Mucosa of stomach (tissue), 1 donor: ENCODE results near the gene ARHGAP15.

Source experiments
- H3K27me3 ChIP-seq: one replicate; pipeline ENCODE4 v1.7.0; 2013; ENCODE audit warnings: mild to moderate bottlenecking, low read length; ENCODE audit not compliant: control insufficient read depth, insufficient read depth
- H3K36me3 ChIP-seq: one replicate; pipeline ENCODE4 v1.7.0; 2013; ENCODE audit warnings: low read length; ENCODE audit not compliant: control insufficient read depth, insufficient read depth
- H3K4me1 ChIP-seq: one replicate; pipeline ENCODE4 v1.7.0; 2013; ENCODE audit warnings: mild to moderate bottlenecking, low read length; ENCODE audit not compliant: control insufficient read depth, insufficient read depth
- H3K4me3 ChIP-seq: one replicate; pipeline ENCODE4 v1.7.0; 2013; ENCODE audit warnings: low read length
- H3K9ac ChIP-seq: one replicate; pipeline ENCODE4 v1.7.0; 2013; ENCODE audit warnings: mild to moderate bottlenecking, low read length, moderate library complexity
- H3K9me3 ChIP-seq: one replicate; pipeline ENCODE4 v1.7.0; 2013; ENCODE audit warnings: mild to moderate bottlenecking, low read length, moderate library complexity; ENCODE audit not compliant: control insufficient read depth
- donor health status: Pancreatic carcinoma.

ARHGAP15 gene

DNA sequence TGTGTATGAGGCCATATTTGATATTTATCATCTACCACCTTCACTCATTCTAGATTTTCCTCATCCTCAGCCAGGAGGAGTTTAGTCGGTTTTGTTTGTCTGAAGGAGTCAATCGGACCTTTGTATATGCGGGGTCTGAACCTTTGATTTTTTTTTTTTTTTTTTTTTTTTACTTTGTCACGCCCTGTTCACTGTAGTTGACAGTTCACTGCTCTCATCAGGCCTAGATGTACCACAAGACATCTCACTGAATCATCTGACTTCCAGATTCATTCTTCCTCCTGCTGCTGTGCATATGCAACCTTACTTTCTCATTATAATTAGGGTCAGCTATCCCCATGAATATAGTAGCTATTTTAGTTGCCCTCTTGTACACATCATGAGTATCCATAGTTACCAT, 133.2 kb downstream of the ARHGAP15 start:
- H3K9me3 ChIP-seq, result no peaks in the 10 kb centered on the region
- no peaks in the 10 kb centered on the region for H3K27me3 ChIP-seq
- H3K36me3 ChIP-seq, result no peaks in the 10 kb centered on the region
- no peaks in the 10 kb centered on the region for H3K4me1 ChIP-seq
- no peak overlapping the region for H3K9ac ChIP-seq
- H3K4me3 ChIP-seq, result no peak overlapping the region

DNA sequence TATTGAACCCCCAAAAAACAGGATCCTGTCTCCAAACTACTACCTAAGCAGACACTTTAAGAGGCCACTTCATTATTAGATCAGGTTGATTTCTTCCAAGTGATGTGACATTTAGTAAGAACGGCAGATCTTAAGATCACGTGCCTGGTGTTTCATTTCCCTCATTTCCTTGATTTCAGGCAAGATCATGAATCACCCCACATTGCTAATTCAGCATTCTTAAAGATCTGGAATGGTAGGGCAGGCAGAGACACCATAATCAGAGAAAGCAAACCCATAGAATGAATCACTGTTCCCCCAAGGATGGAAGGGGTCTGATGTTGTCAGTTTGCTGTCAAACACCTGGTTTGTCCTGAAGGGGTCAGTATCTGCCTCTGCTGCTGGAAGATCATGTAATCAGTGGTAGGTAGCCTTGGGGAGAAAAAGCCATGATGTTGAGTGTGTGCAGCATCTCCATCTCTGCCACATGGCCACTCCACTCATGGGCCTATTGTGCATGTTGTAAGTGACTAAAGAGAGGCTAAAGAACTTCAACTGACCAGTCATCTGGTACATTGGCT, 133.9 kb downstream of the ARHGAP15 start:
- Histone ChIP-seq H3K9me3 (no peaks in the 10 kb centered on the region), H3K4me3 (no peak overlapping the region), H3K27me3 (no peaks in the 10 kb centered on the region), H3K36me3 (no peaks in the 10 kb centered on the region), H3K4me1 (no peaks in the 10 kb centered on the region), H3K9ac (no peak overlapping the region)

DNA sequence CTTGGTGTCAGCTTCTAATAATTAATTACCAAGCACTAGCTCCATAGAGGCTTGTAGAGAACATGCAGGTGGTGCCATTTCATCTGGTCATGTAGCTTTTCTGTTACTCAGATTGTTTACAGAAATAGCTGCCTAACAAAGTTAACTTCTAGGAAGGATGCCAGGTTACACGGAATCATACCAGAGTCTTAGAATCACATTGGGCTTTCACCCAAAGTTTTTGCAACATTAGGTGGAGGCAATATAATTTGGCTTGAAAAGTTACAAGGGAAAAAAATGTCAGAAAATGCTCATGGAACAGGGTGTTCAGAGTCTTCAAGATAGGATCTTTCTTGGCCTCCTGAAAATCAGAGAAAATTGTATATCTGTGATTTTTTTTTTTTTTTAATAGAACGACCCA, 135.6 kb downstream of the ARHGAP15 start:
- no peaks in the 10 kb centered on the region for H3K36me3 ChIP-seq
- no peaks in the 10 kb centered on the region for H3K9me3 ChIP-seq
- H3K27me3 ChIP-seq, result no peaks in the 10 kb centered on the region
- no peak overlapping the region for H3K4me3 ChIP-seq
- no peaks in the 10 kb centered on the region for H3K4me1 ChIP-seq
- H3K9ac ChIP-seq, result no peak overlapping the region

DNA sequence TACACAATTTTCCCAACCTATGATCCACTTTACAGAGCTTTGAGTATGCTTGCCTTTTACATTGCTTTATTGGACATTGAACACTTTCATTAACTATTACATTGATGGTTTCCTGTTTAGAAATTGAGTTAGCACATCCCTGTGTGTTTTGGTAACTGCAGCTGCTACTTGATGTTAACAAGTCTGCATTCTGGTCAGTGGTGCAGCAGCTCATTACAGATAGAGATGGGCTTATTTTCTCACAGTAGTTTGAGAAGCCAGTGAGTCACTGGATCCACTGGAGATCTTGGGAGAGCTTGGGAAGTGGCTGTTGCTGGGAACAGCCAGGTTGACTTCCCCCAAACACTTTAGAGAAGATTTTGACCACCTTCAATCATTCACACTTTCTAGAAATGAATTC, 150.5 kb downstream of the ARHGAP15 start:
- Histone ChIP-seq H3K4me1 (no peaks in the 10 kb centered on the region), H3K27me3 (no peaks in the 10 kb centered on the region), H3K36me3 (no peaks in the 10 kb centered on the region), H3K9me3 (no peaks in the 10 kb centered on the region), H3K9ac (no peak overlapping the region), H3K4me3 (no peak overlapping the region)

DNA sequence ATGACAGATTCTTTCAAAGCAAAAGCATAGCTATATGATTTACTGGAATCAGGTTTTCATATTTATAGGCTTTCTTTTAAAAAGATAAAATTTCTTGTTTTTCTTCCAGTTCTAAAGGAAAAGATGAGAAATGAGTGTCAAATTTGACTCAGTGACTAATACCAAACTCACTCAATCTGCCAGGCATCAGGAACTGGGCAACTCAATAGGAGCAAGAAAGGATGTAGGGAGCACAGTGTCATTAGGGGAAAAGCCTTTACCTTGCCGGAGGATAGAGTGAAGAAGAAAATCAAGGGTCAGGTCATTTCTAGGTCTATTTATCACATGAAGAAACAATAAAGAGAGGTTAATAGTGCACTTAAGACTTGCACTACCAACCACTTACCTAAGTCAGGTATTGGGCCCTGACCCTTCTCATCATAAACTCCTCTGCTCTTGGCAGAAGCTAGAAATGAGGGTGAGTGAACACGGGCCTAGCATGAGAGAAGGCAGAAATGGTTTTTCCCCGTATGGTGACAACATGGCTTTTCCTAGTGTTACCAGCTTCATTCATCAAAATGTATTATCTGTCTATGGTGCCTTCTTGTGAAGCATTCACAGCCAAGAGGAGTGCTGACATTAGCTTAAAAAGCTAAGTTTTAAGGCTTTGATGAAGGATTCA, 151.0 kb downstream of the ARHGAP15 start:
- H3K27me3 ChIP-seq, result no peaks in the 10 kb centered on the region
- no peaks in the 10 kb centered on the region for H3K9me3 ChIP-seq
- no peak overlapping the region for H3K9ac ChIP-seq
- no peaks in the 10 kb centered on the region for H3K36me3 ChIP-seq
- no peaks in the 10 kb centered on the region for H3K4me1 ChIP-seq
- no peak overlapping the region for H3K4me3 ChIP-seq

DNA sequence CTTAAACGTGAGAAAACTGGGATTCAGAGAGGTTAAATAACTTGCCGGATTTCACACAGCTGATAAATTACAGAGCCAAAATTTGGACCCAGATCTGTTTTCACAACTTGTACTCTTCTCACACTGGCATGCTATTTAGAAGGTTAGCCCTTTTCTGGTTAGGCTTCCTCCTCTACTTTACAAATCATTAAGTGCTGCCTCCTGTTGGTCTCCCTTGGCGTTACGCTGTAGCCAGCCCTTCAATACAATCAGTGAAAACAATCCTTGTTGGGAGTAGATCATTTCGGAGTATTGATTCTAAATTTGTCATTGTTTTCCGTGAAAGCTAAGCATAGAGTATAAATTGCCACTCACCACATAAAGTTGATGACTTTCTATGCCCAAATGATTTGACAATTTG, 153.5 kb downstream of the ARHGAP15 start:
- Histone ChIP-seq H3K36me3 (no peaks in the 10 kb centered on the region), H3K27me3 (no peaks in the 10 kb centered on the region), H3K9me3 (no peaks in the 10 kb centered on the region), H3K4me3 (no peak overlapping the region), H3K9ac (no peak overlapping the region), H3K4me1 (no peaks in the 10 kb centered on the region)

DNA sequence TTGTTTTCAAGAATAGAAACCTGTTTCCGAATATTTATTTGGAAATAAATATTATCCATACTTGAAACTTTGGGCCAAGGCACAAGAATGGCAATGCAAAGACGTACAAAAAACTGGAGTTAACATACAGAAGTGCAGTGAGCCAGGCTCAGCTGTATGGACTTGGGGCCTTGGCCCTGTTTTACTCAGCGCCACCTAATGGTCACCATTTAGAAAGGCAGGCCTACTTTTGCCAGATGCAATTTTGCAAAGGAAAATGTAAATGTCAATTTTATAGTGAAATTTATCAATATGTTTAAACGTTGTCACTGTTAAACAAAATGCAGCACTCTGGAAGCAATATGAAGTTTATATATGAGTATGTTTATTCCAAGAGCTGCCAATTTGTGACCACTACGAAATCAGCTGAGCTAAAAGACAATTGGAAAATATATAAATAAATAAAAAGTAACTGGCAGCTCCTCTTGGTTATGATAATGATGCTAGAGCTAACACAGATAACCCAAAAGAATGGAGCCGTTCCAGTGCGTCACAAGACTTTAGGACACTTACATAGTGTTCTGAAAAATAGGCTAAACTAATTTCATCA, 155.0 kb downstream of the ARHGAP15 start:
- Histone ChIP-seq H3K9ac (no peak overlapping the region), H3K36me3 (no peaks in the 10 kb centered on the region), H3K9me3 (no peaks in the 10 kb centered on the region), H3K4me3 (no peak overlapping the region), H3K4me1 (no peaks in the 10 kb centered on the region), H3K27me3 (no peaks in the 10 kb centered on the region)

DNA sequence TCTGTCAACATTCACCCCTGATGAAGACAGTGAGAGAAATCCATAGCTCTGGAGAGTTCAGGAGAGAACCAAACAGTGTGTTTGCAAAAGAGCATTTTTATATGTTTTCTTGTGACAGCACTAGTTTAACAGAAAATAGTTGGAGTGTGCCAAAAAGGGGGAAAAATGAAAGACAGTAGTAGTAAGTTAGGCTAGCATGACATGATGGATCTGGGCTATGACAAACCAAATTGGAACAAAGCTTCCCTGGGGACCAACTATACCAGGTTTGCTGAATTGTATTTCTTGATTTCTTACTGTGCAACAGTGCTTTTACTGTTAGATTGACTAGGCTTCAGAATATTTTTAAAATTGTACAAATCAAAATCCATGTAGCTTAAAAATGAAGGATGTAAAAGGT, 159.8 kb downstream of the ARHGAP15 start:
- Histone ChIP-seq H3K27me3 (no peaks in the 10 kb centered on the region), H3K9ac (no peak overlapping the region), H3K36me3 (no peaks in the 10 kb centered on the region), H3K9me3 (no peaks in the 10 kb centered on the region), H3K4me3 (no peak overlapping the region), H3K4me1 (no peaks in the 10 kb centered on the region)

DNA sequence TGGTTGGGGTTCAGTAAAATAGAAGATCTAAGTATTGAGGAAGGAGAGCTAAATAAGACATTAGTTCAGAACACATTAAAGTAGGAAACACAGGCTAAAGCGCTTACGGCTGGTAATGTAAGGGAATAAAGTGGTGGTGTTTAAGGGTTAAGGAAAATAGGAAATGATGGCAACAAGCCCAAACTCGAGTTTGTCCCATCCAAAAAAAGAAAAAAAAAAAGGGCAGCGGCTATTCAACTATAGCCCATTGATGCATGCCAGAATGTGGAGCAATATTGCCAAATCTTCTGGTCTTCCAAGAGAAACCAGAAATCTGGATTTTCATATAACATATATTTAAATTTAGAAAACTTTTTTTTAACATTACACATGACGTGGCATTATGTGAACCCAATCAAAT, 161.0 kb downstream of the ARHGAP15 start:
- Histone ChIP-seq H3K9me3 (no peaks in the 10 kb centered on the region), H3K4me1 (no peaks in the 10 kb centered on the region), H3K9ac (no peak overlapping the region), H3K4me3 (no peak overlapping the region), H3K27me3 (no peaks in the 10 kb centered on the region), H3K36me3 (no peaks in the 10 kb centered on the region)

DNA sequence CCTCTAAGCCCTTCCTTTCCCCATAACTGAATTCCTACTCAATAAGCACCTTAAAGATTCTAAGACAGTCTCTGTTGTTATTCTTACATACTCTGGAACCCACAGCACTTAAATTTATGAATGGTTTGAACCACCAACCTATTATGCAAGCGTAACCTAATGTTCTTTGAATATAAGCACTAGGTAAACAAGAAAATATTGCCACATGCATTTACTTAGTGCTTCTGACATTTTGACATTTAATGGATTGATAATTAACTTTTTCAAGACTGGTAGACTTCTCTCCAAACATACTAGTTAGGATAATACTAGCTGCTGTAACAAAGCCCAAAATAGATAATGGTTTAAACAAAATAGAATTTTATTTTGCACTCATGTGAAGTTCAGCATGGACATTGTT, 164.8 kb downstream of the ARHGAP15 start:
- no peaks in the 10 kb centered on the region for H3K9me3 ChIP-seq
- H3K27me3 ChIP-seq, result no peaks in the 10 kb centered on the region
- no peak overlapping the region for H3K4me3 ChIP-seq
- H3K36me3 ChIP-seq, result no peaks in the 10 kb centered on the region
- H3K9ac ChIP-seq, result no peak overlapping the region
- H3K4me1 ChIP-seq, result no peaks in the 10 kb centered on the region

DNA sequence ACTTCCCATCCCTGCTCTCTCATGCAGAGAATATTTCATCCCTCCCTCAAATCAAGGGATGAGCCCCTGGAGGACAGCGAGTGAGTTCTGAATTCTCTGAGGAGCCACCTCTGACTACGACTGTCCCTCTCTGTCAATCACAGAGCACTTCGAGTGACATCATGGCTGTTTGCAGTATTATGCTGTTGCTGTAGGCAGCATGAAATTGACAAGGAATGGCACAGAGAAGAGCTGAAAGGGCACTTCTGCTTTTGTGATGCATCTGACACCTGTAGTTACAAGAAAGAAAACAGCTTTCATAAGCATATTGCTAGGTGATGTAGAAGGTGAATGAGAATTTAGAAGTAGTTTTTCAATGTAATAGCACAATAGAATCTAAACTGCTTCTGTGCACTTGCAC, 166.9 kb downstream of the ARHGAP15 start:
- no peaks in the 10 kb centered on the region for H3K4me1 ChIP-seq
- H3K36me3 ChIP-seq, result no peaks in the 10 kb centered on the region
- H3K9ac ChIP-seq, result no peak overlapping the region
- H3K27me3 ChIP-seq, result no peaks in the 10 kb centered on the region
- H3K9me3 ChIP-seq, result no peaks in the 10 kb centered on the region
- H3K4me3 ChIP-seq, result no peak overlapping the region

DNA sequence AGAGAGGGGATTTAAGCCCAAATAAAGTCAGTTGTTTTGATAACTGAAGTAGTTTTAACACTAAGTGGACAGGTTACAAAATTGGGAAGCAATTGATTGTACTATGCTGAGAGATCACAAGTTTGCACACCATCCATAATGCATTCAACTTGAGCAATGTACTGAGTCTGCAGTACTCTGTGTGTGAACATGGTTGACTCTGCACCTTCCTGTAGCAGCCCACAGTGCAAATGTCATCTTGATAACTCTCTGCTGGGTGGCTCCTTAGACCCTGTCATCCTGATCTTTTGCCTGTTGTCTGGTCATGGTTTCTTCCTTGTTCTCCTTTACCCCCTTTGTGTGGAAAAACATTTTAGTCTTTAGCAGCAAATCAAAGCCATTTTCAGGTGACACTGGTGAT, 168.0 kb downstream of the ARHGAP15 start:
- no peak overlapping the region for H3K9ac ChIP-seq
- H3K36me3 ChIP-seq, result no peaks in the 10 kb centered on the region
- no peaks in the 10 kb centered on the region for H3K4me1 ChIP-seq
- no peaks in the 10 kb centered on the region for H3K27me3 ChIP-seq
- H3K4me3 ChIP-seq, result no peak overlapping the region
- H3K9me3 ChIP-seq, result no peaks in the 10 kb centered on the region
